WI38 (cell line): ENCODE results near the gene ADSS1.

ENCODE experiments used
- H3K4me3 ChIP-seq: 2 replicates; pipeline ENCODE4 v1.5.1; 2011; ENCODE audit warnings: low read depth, mild to moderate bottlenecking, control low read depth, low read length
- CTCF ChIP-seq: IDR thresholded peaks from 2 replicates; pipeline ENCODE4 v1.5.1; 2012; ENCODE audit warnings: low read depth, mild to moderate bottlenecking, control low read depth, low read length

The ADSS1 gene

DNA sequence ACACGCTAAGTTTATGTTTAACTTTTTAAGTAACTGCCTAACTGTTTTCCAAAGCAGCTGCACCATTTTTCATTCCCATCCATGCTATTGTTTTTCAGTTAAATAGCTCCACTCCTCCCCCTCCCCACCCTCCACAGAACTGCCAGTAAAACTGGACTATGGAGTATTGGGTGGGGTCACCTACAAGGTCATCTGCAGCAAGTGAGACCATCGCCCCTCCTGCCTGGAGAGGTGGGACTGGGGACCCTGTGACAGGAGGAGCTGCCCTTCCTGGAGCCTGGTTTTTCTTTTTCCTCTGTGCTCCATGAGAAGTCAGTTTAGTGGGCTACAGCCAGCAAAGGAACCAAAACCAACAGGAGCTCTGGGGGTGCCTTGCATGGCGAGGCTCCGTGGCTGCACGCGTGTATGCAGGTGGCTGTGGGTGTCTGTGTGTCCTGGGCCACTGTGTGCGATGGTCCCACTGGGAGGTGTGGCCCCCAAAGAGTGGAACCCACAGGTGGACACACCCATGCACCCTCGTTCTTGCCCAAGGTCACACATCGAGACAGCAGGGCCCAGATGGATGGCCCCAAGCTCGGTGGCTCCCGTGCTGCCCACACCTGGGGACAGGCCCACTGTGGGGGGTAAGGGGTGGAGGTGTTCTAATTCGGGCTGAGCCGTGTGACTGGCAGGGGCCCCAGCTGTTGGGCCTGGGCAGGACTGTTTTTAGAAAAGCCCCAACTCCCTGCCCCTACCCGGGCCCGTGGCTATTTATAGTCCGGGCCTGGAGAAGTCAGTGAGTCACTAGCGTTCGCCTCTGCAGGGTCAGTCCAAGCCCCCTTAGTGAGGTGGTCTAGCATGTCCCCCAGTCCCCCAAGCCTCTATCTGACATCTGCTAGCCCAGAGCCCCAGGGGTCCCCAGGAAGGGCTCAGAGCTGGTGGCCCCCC is 2.3 kb upstream of the ADSS1 start:
- no peak overlapping the region for H3K4me3 ChIP-seq
- TF ChIP-seq CTCF = no peak

GRCh38 chr14:104722938-104723650 is 935 bp upstream of the ADSS1 start:
- TF ChIP-seq CTCF = no peak
- H3K4me3 ChIP-seq = no peak overlapping the region

DNA sequence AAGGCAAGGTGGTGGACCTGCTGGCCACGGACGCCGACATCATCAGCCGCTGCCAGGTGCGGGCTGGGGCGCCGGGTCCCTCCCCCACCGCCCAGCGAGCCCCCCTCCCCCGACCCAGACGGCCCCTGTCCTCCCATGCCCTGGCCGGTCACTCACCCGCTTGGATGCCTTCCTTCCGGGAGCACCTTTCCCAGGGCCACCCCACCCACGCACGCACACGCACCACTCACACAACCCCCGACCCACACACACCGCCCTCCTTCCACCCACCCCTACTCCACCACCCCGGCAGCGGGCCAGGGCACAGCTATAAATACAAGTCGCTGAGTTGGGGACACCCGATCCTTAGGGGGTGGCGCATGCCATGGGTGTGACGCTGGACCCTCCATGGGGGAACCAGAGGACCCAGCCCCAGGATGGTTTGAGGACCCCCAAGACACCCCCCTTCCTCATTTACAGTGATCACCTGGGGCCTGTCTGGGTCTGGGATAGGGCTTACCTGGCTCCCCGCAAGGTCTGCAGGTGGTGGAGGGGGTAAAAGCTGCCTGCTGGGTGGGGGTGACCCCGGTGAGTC is 465 bp downstream of the ADSS1 start:
- H3K4me3 ChIP-seq = peak overlapping the region; percentile 56
- TF ChIP-seq CTCF = no peak

DNA sequence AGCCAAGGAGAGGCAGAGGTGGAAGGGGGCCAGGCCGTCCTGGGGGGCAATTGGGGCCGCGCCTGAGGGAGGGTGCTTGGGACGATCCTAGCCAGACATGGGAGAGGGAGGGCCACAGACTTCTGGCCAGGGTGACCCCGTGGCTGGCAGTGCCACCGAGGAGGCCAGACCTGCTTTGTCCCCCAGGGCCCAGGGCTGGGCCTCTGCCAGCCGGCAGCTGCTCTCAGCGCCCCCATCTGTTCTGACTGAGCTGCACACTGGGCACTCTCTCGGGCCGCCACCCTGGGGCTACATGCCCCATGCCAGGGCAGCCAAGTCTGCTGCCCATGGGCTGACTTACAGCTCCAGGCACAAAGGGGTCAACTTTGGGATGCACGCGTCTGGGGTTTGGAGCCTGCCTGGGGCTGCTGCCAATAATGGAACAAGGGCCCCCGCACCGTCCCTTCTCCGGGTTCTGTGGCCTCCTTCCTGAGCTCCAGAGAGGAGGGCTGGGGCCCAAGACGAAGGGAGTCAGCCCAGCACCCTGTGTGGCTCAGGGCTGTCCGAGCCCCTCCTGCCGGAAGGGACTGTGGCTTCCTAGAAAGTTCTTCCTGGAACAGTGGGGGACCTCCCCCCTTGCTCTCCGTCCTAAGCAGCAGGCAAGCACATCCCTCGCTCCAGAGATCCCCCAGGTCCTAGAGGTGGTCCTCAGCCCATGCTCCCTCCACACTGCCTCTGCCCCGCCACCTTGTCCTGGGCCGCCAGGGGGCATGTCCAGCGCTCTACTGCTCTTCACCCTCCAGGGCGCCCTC is 1.1 kb downstream of the ADSS1 start:
- no peak overlapping the region; the same call in 1 of the 2 replicates for H3K4me3 ChIP-seq

DNA sequence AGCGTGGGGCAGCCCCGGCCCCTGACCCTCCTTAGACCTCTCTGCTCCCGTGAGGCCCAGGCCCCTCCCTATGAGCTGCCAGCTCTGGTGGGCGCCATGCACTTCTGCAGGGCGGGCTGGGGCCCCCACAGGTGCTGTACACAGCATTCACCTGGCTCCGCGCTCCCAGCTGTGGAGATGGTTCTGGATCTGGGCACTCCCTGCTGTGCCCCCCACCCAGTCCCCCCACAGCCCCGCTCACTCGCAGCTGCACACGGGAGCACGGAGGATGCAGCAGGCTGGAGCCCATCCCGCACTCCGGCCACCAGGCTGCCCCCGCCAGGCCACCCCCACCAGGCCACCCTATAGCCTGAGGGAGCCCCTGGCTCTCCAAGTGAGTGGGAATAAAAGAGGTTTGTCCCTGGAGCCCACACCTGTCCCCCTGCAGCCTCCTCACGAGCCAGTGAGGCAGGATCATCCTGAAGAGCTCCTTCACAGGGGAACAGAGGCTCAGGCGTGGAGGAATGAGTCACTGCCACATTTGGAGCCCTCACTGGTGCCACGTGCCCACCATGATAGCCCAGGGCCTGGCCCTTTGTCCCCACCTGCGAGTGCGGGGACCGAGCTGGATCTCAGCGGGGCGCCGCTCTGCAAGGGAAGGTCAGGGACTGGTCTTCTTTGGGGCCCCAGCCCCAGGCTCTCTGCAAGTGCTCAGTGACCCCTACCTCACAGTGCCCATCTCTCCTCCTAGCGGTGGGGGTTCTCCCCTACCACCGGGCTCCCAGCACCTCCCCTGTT is 1.9 kb downstream of the ADSS1 start:
- H3K4me3 ChIP-seq = no peak overlapping the region
- no peak for TF ChIP-seq CTCF

More for the DNA sequence above, 1.1 kb downstream of the ADSS1 start:
- peak; percentile 12; the same call in 1 of the 2 replicates for TF ChIP-seq CTCF
